Endometrial microvascular endothelial cells (primary cell): Measurements from ENCODE around the gene CHST3. TPM values are rescaled to one million over a fixed set of nuclear protein-coding genes. Genes with fewer than 3 reads are reported as not detected.

Experiments used
- in situ Hi-C: cut with HindIII; loops from 2 replicates; pipeline ENCODE4 v1.10.0; 2017; ENCODE audit warnings: low sequenced_read_pairs, low pct_unique_long_range_greater_than_20kb; ENCODE audit errors: inconsistent ontology term
- total RNA-seq: library from RNA; depleted of rRNA; stranded (reverse); fragments of >200 nt; gene quantifications from one replicate; pipeline ENCODE4 v1.2.3, GENCODE V29; 2015; ENCODE audit errors: inconsistent ontology term

CHST3 gene
- total RNA-seq, 1 donor from 2014 or later, result 6.8 TPM

DNA sequence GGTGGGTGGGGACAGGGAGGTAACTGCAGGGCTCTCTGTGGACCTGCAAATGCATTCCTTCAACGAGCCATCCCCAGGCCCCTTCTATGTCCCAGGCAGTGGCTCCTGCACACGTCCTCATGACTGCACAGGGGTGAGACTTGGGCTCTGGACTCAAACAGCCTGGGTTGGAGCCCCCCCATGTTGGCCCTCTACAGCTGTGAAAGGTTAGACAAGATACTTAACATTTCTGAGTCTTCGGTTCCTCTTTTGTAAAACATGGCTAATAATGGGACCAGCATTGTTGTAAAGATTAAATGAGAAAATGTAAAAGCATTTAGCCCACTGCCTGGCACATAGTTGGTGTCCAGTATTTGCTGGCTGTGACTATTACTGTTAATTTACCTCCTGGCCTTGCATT, 41.8 kb downstream of the CHST3 start:
- in situ Hi-C loops, result no loop called here

DNA sequence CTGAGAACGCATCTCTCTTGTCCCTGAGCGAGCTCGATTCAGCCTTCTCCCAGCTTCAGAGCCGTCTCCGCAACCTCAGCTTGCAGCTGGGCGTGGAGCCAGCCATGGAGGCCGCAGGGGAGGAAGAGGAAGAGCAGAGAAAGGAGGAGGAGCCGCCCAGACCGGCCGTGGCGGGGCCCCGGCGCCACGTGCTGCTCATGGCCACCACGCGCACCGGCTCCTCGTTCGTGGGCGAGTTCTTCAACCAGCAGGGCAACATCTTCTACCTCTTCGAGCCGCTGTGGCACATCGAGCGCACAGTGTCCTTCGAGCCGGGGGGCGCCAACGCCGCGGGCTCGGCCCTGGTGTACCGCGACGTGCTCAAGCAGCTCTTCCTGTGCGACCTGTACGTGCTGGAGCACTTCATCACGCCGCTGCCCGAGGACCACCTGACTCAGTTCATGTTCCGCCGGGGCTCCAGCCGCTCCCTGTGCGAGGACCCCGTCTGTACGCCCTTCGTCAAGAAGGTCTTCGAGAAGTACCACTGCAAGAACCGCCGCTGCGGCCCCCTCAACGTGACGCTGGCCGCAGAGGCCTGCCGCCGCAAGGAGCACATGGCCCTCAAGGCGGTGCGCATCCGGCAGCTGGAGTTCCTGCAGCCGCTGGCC, 43.2 kb downstream of the CHST3 start:
- in situ Hi-C loops, result no loop called here

DNA sequence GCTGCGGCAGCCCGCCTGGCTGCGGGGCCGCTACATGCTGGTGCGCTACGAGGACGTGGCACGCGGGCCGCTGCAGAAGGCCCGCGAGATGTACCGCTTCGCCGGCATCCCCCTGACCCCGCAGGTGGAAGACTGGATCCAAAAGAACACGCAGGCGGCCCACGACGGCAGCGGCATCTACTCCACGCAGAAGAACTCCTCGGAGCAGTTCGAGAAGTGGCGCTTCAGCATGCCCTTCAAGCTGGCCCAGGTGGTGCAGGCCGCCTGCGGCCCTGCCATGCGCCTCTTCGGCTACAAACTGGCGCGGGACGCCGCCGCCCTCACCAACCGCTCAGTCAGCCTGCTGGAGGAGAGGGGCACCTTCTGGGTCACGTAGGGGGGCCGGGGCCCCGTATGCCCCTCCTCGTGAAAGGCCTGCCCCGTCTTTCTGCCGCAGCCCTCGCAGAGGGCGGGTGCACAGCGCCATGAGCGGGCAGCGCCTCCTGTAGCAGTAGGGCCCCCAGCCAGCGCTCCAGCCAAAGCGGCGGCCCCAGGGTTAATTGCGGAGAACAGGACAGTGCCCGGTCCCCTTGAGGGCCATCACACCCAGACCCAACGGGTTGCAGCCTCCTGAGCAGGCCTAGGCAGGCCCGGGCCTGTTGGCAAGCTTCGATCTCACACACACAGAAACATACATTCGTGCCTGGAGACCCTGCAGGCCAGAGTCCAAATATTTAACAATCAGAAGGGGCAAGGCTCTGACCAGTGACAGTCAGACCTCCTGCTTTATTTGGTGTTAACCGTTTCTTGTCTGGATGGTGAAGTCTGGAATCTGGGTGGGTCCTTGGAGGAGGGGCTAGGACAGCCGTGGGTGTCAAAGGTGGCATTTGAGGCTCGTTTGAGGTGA, 44.1 kb downstream of the CHST3 start:
- in situ Hi-C loops, result no loop called here

DNA sequence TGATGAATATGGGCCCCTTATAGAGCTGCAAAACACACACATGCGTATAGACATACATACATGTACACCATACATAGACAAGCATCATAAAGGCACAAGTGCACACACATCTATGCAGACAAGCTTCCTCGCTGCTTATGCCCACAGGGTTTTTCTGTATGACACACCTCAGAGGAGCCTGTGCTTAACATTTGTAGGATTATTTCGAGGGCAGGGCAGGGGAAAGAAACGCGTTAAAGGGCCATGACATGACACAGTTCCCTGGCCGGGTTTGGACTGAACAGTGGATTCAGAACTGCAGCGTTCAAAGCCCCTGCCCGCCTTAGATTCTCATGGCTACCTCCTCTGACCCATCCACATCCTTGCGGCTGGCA, 44.8 kb downstream of the CHST3 start:
- in situ Hi-C loops, result no loop called here

DNA sequence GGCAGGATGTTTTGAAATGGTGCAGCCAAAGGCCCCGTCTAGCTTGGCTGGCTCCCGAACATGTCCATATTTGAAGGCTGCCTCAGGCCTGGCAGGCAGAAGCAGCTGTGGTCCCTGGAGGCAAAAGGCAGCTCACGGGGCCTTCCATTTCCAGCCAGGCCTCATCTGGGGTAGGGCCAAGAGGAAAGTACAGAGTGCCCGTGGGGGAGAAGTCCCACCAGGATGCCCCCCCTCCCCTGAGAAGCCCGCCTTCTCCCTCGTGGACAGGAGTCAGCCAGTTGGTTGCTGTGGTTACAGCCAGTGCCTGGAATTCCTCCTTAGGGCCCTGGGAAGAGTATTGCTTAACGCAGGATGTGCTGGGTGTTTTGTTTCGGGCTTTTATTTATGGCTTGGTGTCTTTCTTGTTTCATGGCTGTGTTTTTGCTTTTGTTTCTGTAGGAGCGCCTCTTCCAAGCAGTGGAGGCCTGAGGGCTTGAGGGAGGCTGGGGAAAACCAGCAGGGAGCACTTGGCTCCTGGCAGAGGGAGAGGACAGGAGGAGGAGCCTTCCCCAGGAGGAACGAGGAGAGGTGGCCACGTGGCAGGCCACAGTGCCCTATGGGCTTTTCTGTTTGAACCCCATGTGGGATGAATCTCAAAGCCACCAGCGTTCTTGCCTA, 45.4 kb downstream of the CHST3 start:
- in situ Hi-C loops, result no loop called here

DNA sequence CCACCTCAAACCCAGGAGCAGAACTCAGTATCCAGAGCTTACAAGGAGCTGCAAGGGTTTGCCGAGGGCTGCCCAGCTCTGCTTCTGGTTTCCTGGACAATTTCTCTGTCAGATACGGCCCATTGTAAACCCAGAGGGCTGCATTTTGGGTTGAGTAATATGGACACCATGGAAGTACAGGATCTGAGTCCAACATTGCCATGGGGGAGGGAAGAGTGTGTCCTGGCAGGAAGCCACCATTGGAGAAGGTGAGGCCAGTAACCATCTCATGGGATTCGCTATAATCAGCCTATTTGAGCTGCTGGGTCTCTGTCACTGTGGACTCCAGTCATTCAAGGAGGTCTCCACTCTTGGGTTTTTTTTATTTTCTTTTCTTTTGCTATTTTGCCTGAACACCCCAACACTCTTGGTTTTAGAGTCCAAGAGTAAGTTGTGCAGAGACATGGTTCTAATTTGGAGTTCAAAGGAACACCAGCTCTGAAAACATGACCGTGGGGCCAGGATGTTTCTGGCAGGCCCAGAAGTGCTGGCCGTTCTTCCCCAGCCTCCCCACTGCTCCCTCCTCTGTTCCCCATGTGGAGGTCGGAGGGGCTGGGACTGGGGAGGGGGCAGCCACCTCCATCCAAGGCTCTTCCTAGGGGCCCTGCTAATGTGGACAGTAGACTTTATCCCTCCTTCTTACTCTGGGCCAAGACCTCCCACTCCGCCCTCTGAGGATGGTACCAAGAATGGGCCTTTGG, 46.2 kb downstream of the CHST3 start:
- in situ Hi-C loops, result no loop called here

DNA sequence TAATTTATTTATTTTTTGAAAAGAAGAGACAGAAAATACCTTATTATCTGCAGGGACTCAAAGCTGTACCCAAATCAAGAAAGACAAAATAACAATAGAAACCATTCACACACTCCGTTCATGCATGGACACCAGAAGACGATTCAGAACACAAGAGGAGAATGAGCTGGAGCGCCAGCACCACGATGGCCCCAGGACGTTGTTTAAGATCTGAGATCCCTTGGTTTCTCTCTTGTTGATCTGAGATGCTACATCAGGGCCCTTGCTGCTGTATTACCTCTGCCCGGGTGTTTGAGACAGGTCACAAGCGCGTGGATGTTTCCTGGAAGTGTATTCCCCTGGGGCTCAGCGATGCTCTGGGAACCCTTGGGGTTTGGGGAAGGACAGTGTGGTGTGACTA, 46.8 kb downstream of the CHST3 start:
- in situ Hi-C loops, result no loop called here

DNA sequence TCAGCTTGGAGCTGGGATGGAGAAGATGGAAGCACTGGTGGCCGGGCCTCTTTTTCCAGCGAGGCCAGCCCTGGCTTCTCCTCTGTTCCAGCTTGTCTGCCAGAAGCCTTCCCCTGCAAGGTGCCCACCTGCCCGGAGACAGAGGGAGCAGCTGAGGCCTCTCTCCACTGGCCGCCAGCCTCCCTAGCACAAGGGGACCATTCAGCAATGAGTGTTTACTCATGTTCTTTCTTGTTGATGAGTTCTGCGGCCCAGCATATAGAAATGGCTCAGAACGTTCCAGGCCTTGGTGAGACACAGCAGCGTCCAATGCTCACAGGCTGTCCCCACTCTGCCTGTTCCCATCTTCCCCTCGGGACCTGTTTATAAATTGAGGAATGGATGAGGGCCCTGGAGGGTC, 47.3 kb downstream of the CHST3 start:
- in situ Hi-C loops, result no loop called here

DNA sequence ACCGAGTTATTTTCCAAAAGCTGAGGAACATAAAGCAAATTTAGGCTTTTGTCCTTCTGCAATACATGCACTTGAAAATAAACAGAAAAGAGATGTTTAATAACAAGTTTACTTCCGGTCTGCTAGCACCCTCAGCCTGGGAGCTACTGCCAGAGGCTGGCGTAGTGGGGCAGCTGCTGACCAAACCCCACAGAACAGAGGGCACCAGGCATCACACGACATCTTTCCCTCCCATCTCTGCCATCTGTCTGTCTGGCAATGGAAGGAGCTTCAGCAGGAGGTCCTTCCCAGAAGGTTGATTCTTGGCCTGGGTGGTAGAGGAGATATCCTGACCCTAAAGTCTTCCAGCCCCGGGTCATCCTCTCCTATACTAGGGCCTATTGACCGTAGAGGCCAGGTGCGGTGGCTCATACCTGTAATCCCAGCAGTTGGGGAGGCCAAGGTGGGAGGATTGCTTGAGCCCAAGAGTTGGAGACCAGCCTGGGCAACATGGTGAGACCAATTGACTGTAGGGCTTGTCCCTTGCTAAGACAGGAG, 47.8 kb downstream of the CHST3 start:
- in situ Hi-C loops, result no loop called here

DNA sequence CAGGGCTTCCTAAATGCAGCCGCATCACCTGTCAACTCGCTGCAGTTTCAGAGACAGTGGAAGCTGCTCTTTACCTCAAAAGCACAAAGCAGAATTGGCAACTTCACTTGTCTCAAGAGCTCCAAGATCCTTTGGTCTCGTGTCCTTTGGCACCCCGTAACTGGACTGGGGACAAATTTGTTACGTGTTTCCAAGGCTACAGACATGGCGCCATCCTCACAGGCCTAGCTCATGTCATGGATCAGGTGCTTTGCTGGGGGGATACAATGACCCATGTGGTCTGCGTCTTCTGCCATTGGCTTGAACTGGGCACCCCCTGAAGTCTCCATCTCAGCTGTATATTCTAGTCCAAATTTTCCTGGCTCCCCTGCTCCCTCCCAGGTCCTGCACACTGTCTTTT, 48.6 kb downstream of the CHST3 start:
- in situ Hi-C loops, result no loop called here

DNA sequence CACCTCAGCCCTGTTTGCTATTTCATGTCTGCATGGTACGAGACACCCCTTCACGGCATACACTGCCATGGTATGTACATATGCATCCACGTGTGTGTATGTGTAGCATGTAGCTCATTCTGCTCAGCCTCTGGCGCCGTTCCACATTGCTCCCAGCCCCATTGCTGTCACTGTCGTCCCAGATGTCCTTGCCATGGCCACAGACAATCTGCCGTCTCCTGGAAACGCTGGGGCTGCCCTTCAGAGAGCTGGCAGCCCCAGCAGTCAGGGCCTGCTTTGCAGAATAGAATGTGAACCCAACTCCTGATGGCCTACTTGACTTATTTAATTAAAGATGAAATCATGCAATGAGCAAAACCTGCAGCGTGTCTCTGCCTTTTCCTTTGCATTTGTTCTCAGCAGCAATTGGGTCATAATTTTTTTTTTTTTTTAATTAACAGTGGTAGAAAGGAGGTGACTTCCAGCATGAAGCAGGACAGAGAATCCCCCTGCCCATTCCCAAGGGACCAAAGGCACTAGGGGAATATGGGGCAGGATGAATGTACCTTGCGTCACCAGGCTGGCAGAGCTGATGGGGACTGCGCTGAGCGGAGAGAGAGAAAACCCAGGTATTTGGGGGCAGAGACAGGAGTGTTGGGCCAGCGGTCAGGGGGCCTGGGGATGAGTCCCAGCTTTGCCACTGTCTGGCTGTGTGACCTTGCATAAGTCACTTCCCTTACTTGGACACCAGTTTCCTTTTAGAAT, 49.2 kb downstream of the CHST3 start:
- in situ Hi-C loops, result no loop called here

DNA sequence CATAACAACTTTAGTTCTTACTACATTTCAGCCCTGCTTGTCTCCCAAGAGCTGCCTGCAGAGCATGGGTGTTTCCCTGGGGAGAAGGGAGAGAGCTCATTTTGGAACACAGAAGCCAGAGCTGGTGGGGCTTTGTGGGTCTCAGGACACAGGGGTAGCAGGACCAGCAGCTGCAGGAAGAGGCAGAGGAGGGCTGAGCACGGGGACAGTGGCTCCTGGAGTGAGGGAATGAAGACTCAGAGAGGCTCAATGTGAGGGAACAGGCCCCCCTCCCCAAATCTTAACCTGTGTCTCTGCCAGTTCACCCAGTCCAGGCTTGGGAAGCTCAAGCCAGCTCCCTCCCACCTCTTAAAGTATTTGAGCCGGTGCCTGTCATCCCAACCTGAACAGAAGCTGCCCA, 50.0 kb downstream of the CHST3 start:
- in situ Hi-C loops, result no loop called here

DNA sequence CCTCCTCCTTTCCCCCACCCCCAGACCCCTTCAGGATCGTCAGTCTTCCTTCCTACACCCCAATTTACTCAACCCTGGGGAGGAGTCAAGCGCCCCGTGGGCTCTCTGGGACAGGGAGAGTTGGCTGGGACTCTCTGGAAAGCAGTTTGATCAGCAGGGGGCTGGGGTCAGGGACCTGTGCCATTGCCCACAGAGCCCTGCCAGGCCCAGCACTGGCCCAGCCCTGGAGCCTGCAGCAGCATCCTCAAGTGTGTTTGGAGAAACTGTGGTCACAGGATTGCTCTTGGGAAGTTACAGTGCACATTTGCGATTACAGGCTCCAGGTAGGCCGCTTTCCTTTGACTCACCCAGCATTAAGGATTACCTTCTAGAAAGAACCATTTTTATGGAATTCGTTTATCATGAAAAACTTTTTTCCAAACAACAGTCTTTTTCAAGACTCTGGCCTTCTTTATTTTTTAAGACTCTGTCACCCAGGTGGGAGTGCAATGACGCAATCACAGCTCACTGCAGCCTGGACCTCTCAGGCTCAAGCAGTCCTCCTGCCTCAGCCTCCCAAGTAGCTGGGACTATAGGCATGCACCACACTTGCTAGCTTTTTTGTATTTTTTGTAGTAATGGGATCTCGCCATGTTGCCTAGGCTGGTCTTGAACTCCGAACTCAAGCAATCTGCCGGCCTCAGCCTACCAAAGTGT, 50.7 kb downstream of the CHST3 start:
- in situ Hi-C loops, result no loop called here

DNA sequence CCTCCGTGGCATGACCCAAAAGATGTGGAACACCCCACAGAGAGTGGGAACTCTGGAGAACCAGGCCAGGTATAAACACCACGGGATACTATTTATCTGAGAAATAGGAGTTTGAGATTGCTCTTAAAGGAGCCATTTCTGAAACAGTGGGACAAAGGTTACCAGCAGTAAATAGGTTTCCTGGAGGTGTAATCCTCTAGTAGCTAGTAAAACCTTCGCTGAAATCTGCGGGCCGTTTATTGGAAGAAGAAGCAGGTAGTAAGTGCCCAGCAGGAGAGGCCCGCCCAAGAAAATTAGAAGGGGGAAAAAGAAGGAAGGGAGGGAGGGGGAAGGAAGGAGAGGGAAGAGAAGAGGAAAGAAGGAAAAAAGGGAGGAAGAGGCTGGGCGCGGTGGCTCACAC, 51.6 kb downstream of the CHST3 start:
- in situ Hi-C loops, result no loop called here

DNA sequence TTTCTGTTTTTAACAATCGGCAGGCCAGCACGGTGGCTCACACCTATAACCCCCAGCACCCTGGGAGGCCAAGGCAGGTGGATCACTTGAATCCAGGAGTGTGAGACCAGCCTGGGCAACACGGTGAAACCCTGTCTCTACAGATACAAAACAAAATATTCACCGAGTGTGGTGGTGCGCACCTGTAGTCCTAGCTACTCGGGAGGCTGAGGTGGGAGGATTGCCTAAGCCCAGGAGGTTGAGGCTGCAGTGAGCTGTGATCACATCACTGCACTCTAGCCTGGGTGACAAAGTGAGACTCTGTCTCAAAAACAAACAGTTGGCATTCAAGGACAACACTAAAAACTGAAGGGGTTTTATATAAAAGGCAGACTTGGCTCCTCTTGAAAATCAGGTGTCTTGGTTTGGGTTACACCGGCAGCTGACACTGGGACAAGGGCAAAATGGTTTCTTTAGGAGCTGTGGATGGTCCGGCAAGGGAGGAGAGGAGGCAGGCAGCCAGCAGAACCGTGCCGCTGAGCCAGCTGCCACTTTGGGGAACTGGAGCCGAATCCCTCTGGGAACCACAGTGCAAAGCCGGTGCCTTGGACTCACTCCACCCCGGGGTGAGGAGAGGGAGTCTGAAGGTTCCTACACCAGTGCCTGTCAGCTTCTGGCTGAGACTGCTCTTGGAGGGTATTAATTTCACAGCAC, 52.6 kb downstream of the CHST3 start:
- in situ Hi-C loops, result no loop called here

DNA sequence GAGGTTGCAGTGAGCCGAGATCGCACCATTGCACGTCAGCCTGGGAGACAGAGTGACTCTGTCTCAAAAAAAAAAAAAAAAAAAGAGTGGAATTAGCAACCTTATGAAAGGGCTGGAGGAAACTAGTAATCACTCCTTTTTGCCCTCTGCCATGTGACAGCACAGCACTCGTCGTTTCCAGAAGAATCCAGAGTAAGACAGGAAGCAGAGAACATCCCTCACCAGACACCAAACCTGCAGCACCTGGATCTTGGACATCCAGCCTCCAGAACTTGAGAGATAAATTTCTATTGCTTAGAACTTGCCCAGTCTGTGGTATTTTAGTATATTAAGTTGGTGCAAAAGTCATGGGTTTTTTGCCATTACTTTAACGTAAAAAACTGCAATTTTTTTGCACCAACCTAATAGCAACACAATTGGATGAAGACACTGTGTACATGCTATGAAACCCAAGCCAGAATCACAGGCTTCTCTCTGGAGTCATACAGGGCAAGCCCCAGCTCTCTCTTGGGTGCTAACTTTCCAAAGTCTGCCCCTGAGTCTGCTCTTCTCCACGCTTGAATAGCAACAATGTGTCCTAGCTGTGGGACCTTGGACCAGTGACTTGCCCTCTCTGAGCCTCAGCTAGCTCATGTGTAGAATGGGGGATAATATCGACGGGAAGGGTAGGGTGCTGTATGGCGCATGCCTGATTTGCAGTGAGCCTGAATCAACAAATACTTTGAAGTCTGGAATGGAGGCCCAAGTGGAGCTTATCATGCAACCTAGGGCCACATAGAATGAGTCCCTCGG, 55.1 kb downstream of the CHST3 start:
- in situ Hi-C loops, result no loop called here
